Measurements from ENCODE around the gene AKAP9.

- TF ChIP-seq EZH2phosphoT487 (IDR thresholded peaks at IDR 0.05; ENCODE audit: borderline replicate concordance, low read length) (no peak), CTCF (IDR thresholded peaks at IDR 0.05; ENCODE audit: low read depth, low read length, poor library complexity, severe bottlenecking) (no peak)
These were observed 45.7 kb upstream of the AKAP9 start for GRCh38 chr7:91894781-91895480.
